ENCODE measurements around the gene PPP1R14B.

DNA sequence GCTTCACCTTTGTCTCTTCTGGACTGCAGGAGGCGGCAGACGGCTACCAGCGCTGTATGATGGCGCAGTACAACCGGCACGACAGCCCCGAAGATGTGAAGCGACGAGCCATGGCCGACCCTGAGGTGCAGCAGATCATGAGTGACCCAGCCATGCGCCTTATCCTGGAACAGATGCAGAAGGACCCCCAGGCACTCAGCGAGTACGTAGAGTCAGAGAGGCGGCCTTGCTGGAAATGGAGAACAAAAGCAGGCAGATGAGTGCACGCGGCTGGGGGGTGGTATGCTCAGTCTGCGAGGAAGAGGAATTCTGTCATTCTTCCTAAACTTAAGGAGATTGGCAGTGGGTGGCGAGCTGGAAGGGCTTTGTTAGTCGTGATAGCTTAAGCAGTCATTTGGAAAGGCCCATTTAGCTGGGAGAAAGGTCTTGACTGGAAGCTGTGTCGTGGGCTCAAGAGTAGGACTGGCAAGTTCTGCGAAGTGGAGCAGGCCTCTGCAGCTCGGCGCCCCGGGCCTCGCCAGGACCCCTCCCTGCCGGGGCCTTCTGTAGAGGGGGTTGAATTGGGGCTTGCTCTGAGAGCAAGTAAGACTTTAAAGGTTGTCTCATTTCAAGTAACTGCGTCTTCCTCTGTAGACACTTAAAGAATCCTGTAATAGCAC, 43.2 kb downstream of the PPP1R14B start:
- TF ChIP-seq, protein P1, sequence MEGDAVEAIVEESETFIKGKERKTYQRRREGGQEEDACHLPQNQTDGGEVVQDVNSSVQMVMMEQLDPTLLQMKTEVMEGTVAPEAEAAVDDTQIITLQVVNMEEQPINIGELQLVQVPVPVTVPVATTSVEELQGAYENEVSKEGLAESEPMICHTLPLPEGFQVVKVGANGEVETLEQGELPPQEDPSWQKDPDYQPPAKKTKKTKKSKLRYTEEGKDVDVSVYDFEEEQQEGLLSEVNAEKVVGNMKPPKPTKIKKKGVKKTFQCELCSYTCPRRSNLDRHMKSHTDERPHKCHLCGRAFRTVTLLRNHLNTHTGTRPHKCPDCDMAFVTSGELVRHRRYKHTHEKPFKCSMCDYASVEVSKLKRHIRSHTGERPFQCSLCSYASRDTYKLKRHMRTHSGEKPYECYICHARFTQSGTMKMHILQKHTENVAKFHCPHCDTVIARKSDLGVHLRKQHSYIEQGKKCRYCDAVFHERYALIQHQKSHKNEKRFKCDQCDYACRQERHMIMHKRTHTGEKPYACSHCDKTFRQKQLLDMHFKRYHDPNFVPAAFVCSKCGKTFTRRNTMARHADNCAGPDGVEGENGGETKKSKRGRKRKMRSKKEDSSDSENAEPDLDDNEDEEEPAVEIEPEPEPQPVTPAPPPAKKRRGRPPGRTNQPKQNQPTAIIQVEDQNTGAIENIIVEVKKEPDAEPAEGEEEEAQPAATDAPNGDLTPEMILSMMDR (IDR thresholded peaks at IDR 0.05): no peak
- TF ChIP-seq POLR2A (IDR thresholded peaks at IDR 0.05): no peak
